Gastrocnemius medialis (tissue), 4 donors: ENCODE results near the gene FREM2.

Experiments used
- CTCF ChIP-seq, 5 experiments: fragments of 450-650 bp in 3 of 5; fragments of 200-600 bp in 2 of 5; sonication (generic) in 2 of 5; IDR thresholded peaks in 4 of 5; conservative IDR thresholded peaks in 1 of 5; 1 replicate in 4 of 5; 2 replicates in 1 of 5; pipeline ENCODE4 v1.5.1; 2016 to 2019; ENCODE audit warnings: antibody characterized with exemption in 5 of 5, mild to moderate bottlenecking in 3 of 5, moderate library complexity in 3 of 5
- POLR2A ChIP-seq, 2 donors: fragments of 450-650 bp; IDR thresholded peaks; one replicate each; pipeline ENCODE4 v1.6.1; 2017; ENCODE audit warnings: antibody characterized with exemption in 2 of 2, mild to moderate bottlenecking in 2 of 2, moderate library complexity in 2 of 2

GRCh38 chr13:38883783-38884182 is 196.9 kb downstream of the FREM2 start:
- no peak for TF ChIP-seq POLR2A (IDR thresholded peaks at IDR 0.05)
- TF ChIP-seq CTCF (IDR thresholded peaks at IDR 0.05 in 4 of 5, conservative IDR thresholded peaks at IDR 0.05 in 1 of 5) = no peak
